Measurements from ENCODE around the gene MYO7A. TPM values are rescaled to one million over a fixed set of nuclear protein-coding genes. Genes with fewer than 3 reads are reported as not detected.

MYO7A gene
- total and polyA plus RNA-seq, 2 of the 4 experiments (the other 2 are of a cell fraction): 0.02 TPM; not detected in 1

- TF ChIP-seq ELK1 (IDR thresholded peaks at IDR 0.05; ENCODE audit: borderline replicate concordance, low read depth, low read length): no peak
Observed at GRCh38 chr11:77093987-77094840, 33.8 kb upstream of the MYO7A start (continued).

GRCh38 chr11:77094841-77095365, 33.1 kb upstream of the MYO7A start:
- 80% methylated on average over 1 of the region's 7 CpGs; no CpG with 5 or more reads in 1 of the 2 experiments for WGBS, 2 experiments (ENCODE audit: extremely low coverage in 2 of 2, insufficient read length in 1 of 2)
- Histone ChIP-seq H3K56ac (ENCODE audit: extremely low read depth, insufficient read depth, low read length) (no peak overlapping the region), H3K79me1 (ENCODE audit: low read depth in 1 of 2, low read length in 2 of 2) (no peaks in the 10 kb centered on the region; a peak in 1 of 4 replicates), H2AFZ (replicated peaks; ENCODE audit: low read length, poor library complexity) (no peak overlapping the region), H2AK9ac (replicated peaks; ENCODE audit: low read depth, low read length, poor library complexity) (no peak overlapping the region), H3K9ac (ENCODE audit: low read depth, low read length) (no peak overlapping the region), H3K27ac (ENCODE audit: insufficient read depth, low read length) (no peak overlapping the region), H3K36me3 (ENCODE audit: control insufficient read depth, insufficient read depth, low read length) (peaks cover 2% of the 10 kb centered on the region), H3K4ac (ENCODE audit: low read depth, low read length) (no peak overlapping the region), H3K4me2 (ENCODE audit: low read depth, low read length) (no peak overlapping the region), H3K4me3 (ENCODE audit: insufficient read depth, low read depth, low read length) (no peak overlapping the region), H3K4me1 (ENCODE audit: control insufficient read depth, insufficient read depth, low read length) (no peaks in the 10 kb centered on the region), H3K9me1 (ENCODE audit: insufficient read depth, low read length) (no peaks in the 10 kb centered on the region), H2AK5ac (ENCODE audit: low read depth, low read length) (no peak overlapping the region), H3K18ac (ENCODE audit: low read depth, low read length) (no peak overlapping the region), H2BK20ac (ENCODE audit: low read depth, low read length) (no peak overlapping the region), H3K23ac (ENCODE audit: low read depth, low read length) (no peak overlapping the region), H3K9me3 (ENCODE audit: control insufficient read depth, insufficient read depth, low read length) (no peaks in the 10 kb centered on the region), H2BK15ac (ENCODE audit: low read depth, low read length) (no peak overlapping the region), H4K8ac (ENCODE audit: low read depth in 2 of 2, low read length in 2 of 2) (no peak overlapping the region), H4K91ac (ENCODE audit: insufficient read depth, low read depth, low read length) (no peak overlapping the region), H2BK5ac (ENCODE audit: low read depth, low read length, poor library complexity, severe bottlenecking) (no peak overlapping the region), H2BK120ac (ENCODE audit: low read depth, low read length) (no peak overlapping the region), H4K20me1 (ENCODE audit: insufficient read depth, low read length) (peaks cover 19% of the 10 kb centered on the region), H3K27me3 (ENCODE audit: control insufficient read depth, insufficient read depth, low read length) (no peaks in the 10 kb centered on the region), H4K5ac (ENCODE audit: low read depth, low read length) (no peak overlapping the region), H3K14ac (replicated peaks; ENCODE audit: low read depth, low read length) (no peak overlapping the region)
- DNase-seq (no peak), ATAC-seq (ENCODE audit: low read depth) (no peak)
- CTCF ChIA-PET: no interaction called here
- dilution Hi-C loops (cut with HindIII; ENCODE audit: low sequenced_read_pairs, unreplicated experiment) (no loop called here), intact Hi-C loops (cut with micrococcal nuclease) (no loop called here), in situ Hi-C loops (cut with MboI; ENCODE audit: low sequenced_read_pairs) (loop anchor here (5.0 kb wide), 1 partner anchor 48 kb away; no protein-coding TSS in a partner anchor)
- BruUV-seq (replicated peaks): no TSS peak
- POLR2A ChIA-PET (ENCODE audit: unreplicated experiment): no interaction called here
- TF ChIP-seq MAZ (IDR thresholded peaks at IDR 0.05; ENCODE audit: borderline replicate concordance, low read depth, low read length) (no peak), ELK1 (IDR thresholded peaks at IDR 0.05; ENCODE audit: borderline replicate concordance, low read depth, low read length) (no peak), CTCF (conservative IDR thresholded peaks at IDR 0.05; ENCODE audit: low read depth, low read length) (no peak), FOS (IDR thresholded peaks at IDR 0.05; ENCODE audit: low read depth, low read length) (no peak), MAFK (IDR thresholded peaks at IDR 0.05; ENCODE audit: low read depth, low read length) (no peak), CEBPB (IDR thresholded peaks at IDR 0.05; ENCODE audit: low read depth, low read length) (no peak), USF2 (IDR thresholded peaks at IDR 0.05; ENCODE audit: low read depth, low read length) (no peak), RCOR1 (IDR thresholded peaks at IDR 0.05; ENCODE audit: insufficient replicate concordance, low read length) (no peak), POLR2A (IDR thresholded peaks at IDR 0.05; ENCODE audit: low read depth, low read length) (no peak)
